ENCODE measurements around the gene GPER1. TPM values are rescaled to one million over a fixed set of nuclear protein-coding genes. Genes with fewer than 3 reads are reported as not detected.

Gene GPER1
- total and polyA plus RNA-seq, 12 donors = 1.9 to 44.1 (median 20.1) TPM

GRCh38 chr7:1090686-1091643, 3.1 kb downstream of the GPER1 start:
- TF ChIP-seq CTCF (IDR thresholded peaks at IDR 0.05) (no peak), POLR2A (IDR thresholded peaks at IDR 0.05) (no peak)
- H3K9me3 ChIP-seq (replicated peaks in 1 of 3) = no peaks in the 10 kb centered on the region
- 74 to 79% (median 77%) methylated on average over 23 to 28 of the region's 28 CpGs for WGBS, 4 donors
- peaks cover 25 to 32% of the 10 kb centered on the region in 2 donors for H3K4me1 ChIP-seq (replicated peaks in 1 of 2)
- no peak for DNase-seq
- intact Hi-C loops (cut with DNase I) = no loop called here
- H3K27ac ChIP-seq = peak overlapping the region in 1 of 5 donors; percentile 22
- H3K27me3 ChIP-seq = no peaks in the 10 kb centered on the region
- no peak overlapping the region for H3K4me3 ChIP-seq
- H3K36me3 ChIP-seq (replicated peaks in 1 of 2) = peaks cover 0 to 23% of the 10 kb centered on the region in 2 donors

DNA sequence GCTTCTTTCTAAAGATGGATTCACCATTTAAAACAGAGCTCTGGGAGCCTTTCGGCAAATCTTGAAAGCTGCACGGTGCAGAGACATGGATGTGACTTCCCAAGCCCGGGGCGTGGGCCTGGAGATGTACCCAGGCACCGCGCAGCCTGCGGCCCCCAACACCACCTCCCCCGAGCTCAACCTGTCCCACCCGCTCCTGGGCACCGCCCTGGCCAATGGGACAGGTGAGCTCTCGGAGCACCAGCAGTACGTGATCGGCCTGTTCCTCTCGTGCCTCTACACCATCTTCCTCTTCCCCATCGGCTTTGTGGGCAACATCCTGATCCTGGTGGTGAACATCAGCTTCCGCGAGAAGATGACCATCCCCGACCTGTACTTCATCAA, 3.7 kb downstream of the GPER1 start:
- Histone ChIP-seq H3K4me3 (no peak overlapping the region), H3K27me3 (no peaks in the 10 kb centered on the region), H3K36me3 (replicated peaks in 1 of 2) (peaks cover 0 to 23% of the 10 kb centered on the region in 2 donors), H3K9me3 (replicated peaks in 1 of 3) (no peaks in the 10 kb centered on the region), H3K4me1 (replicated peaks in 1 of 2) (peaks cover 19 to 25% of the 10 kb centered on the region in 2 donors), H3K27ac (no peak overlapping the region)
- TF ChIP-seq POLR2A (IDR thresholded peaks at IDR 0.05) = no peak
- 93 to 95% (median 94%) methylated on average over 18 of the region's 18 CpGs for WGBS, 4 donors
- intact Hi-C loops (cut with DNase I) = no loop called here
- DNase-seq = no peak

DNA sequence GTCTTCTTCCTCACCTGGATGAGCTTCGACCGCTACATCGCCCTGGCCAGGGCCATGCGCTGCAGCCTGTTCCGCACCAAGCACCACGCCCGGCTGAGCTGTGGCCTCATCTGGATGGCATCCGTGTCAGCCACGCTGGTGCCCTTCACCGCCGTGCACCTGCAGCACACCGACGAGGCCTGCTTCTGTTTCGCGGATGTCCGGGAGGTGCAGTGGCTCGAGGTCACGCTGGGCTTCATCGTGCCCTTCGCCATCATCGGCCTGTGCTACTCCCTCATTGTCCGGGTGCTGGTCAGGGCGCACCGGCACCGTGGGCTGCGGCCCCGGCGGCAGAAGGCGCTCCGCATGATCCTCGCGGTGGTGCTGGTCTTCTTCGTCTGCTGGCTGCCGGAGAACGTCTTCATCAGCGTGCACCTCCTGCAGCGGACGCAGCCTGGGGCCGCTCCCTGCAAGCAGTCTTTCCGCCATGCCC, 4.3 kb downstream of the GPER1 start:
- WGBS, 4 donors = 95 to 96% (median 95%) methylated on average over 20 to 40 of the region's 40 CpGs
- DNase-seq = peak in 1 of 7 donors; percentile 13
- H3K27me3 ChIP-seq = no peaks in the 10 kb centered on the region
- no peak overlapping the region for H3K27ac ChIP-seq
- TF ChIP-seq POLR2A (IDR thresholded peaks at IDR 0.05) = no peak
- TF ChIP-seq CTCF (IDR thresholded peaks at IDR 0.05) = no peak
- peaks cover 0 to 23% of the 10 kb centered on the region in 2 donors for H3K36me3 ChIP-seq (replicated peaks in 1 of 2)
- intact Hi-C loops (cut with DNase I) = no loop called here
- peaks cover 15 to 19% of the 10 kb centered on the region in 2 donors for H3K4me1 ChIP-seq (replicated peaks in 1 of 2)
- no peaks in the 10 kb centered on the region for H3K9me3 ChIP-seq (replicated peaks in 1 of 3)
- no peak overlapping the region for H3K4me3 ChIP-seq

GRCh38 chr7:1092806-1093501, 5.0 kb downstream of the GPER1 start:
- H3K27me3 ChIP-seq = no peaks in the 10 kb centered on the region
- WGBS, 4 donors = 89 to 94% (median 91%) methylated on average over 23 to 40 of the region's 40 CpGs
- no peak overlapping the region for H3K4me3 ChIP-seq
- peaks cover 8 to 12% of the 10 kb centered on the region in 2 donors for H3K4me1 ChIP-seq (replicated peaks in 1 of 2)
- H3K9me3 ChIP-seq (replicated peaks in 1 of 3) = no peaks in the 10 kb centered on the region
- peak in 1 of 7 donors; percentile 14 for DNase-seq
- H3K27ac ChIP-seq = no peak overlapping the region
- H3K36me3 ChIP-seq (replicated peaks in 1 of 2) = peaks cover 0 to 23% of the 10 kb centered on the region in 2 donors
- TF ChIP-seq POLR2A (IDR thresholded peaks at IDR 0.05) = no peak
- TF ChIP-seq CTCF (IDR thresholded peaks at IDR 0.05) = no peak
- intact Hi-C loops (cut with DNase I) = no loop called here

Data from adrenal gland (tissue), 12 donors.